C4-2B (cell line): ENCODE data around the gene GIPC3.

ENCODE experiments used
- ZFX ChIP-seq: fragments of 450-650 bp; IDR thresholded peaks from 2 replicates; pipeline ENCODE4 v1.6.1; 2017
- TF ChIP-seq, protein P1 (sequence below): fragments of 450-650 bp; conservative IDR thresholded peaks from 2 replicates; pipeline ENCODE4 v1.5.1; 2017; ENCODE audit warnings: mild to moderate bottlenecking

DNA sequence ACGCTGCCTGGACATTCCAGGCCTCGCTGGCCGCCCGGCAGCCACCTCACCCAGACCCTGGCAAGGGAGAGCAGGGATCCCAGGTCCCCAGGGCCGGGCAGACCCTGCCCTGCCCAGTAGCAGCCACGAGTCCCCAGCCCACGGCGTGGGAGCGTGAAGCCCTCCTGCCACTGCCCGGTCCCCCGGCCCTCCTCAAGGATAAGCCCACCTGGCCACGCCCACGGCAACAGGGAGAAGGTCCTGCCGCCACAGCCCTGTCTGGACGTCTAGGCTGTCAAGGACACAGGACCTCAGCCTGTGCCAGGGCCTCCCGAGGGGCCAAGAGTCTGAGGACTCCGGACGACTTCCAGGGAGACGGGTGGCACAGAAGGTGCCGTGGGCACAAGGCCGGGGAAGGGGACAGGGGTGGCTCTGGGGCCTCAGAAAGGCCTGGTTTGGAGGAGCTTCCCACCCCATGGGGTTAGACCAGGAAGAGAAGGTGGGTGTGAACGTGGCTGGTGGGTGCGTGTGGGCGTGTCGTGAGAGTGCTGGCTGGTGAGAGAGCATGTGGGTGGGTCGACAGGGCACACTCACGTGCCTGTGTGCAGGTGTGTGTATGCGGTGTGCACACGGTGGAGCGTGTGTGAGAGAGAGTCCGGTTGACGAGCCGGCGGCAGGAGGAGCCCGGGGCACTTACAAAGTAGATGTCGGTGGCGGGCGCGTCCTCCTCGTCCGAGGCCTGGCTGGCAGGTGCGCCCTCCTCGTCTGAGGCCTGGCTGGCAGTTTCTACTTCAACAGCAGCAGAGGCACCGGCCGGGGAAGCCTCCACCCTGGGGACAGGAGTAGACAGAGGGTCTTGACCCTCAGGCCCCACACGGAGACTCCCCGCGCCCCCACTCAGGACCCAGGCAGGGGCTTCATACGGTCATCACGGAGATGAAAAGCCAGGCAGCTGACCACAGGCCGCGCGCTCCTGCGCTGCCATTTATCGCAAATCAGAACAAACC lies 53.2 kb downstream of the GIPC3 start:
- TF ChIP-seq, protein P1, sequence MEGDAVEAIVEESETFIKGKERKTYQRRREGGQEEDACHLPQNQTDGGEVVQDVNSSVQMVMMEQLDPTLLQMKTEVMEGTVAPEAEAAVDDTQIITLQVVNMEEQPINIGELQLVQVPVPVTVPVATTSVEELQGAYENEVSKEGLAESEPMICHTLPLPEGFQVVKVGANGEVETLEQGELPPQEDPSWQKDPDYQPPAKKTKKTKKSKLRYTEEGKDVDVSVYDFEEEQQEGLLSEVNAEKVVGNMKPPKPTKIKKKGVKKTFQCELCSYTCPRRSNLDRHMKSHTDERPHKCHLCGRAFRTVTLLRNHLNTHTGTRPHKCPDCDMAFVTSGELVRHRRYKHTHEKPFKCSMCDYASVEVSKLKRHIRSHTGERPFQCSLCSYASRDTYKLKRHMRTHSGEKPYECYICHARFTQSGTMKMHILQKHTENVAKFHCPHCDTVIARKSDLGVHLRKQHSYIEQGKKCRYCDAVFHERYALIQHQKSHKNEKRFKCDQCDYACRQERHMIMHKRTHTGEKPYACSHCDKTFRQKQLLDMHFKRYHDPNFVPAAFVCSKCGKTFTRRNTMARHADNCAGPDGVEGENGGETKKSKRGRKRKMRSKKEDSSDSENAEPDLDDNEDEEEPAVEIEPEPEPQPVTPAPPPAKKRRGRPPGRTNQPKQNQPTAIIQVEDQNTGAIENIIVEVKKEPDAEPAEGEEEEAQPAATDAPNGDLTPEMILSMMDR = no peak
- no peak for TF ChIP-seq ZFX
